GDM1 (cell line): ENCODE measurements around the gene ACMSD.
"Not testable (repeated sequence)": the region's sequence is repeated elsewhere in the genome, so short reads cannot be mapped to it uniquely, and the experiment has no call there.

ENCODE experiments used
- DNase-seq: peaks from one replicate; lab custom pipeline; 2025; lab: John Stamatoyannopoulos, UW

The ACMSD gene

GRCh38 chr2:134852518-134852917 is 14.1 kb downstream of the ACMSD start:
- DNase-seq, result no peak

- DNase-seq, result no peak
Measured at GRCh38 chr2:134855709-134856108, 17.3 kb downstream of the ACMSD start.

- no peak for DNase-seq
Measured at GRCh38 chr2:134858245-134858644, 19.8 kb downstream of the ACMSD start.

- DNase-seq, result no peak
Measured at GRCh38 chr2:134861173-134861572, 22.8 kb downstream of the ACMSD start.

GRCh38 chr2:134862069-134862468 is 23.7 kb downstream of the ACMSD start:
- DNase-seq, result no peak

GRCh38 chr2:134862674-134863073 is 24.3 kb downstream of the ACMSD start:
- DNase-seq, result no peak

- no peak for DNase-seq
Measured at GRCh38 chr2:134863446-134863845, 25.0 kb downstream of the ACMSD start.

GRCh38 chr2:134865067-134865787 is 26.8 kb downstream of the ACMSD start:
- DNase-seq, result no peak

GRCh38 chr2:134866498-134867099 is 28.2 kb downstream of the ACMSD start:
- no peak for DNase-seq

GRCh38 chr2:134869946-134870736 is 31.7 kb downstream of the ACMSD start:
- no peak for DNase-seq

- DNase-seq, result no peak
Measured at GRCh38 chr2:134873152-134873551, 34.7 kb downstream of the ACMSD start.

GRCh38 chr2:134875309-134875708 is 36.9 kb downstream of the ACMSD start:
- DNase-seq, result no peak

GRCh38 chr2:134882773-134883172 is 44.4 kb downstream of the ACMSD start:
- no peak for DNase-seq

GRCh38 chr2:134883552-134884293 is 45.3 kb downstream of the ACMSD start:
- DNase-seq, result no peak

GRCh38 chr2:134884435-134884834 is 46.0 kb downstream of the ACMSD start:
- no peak for DNase-seq

- DNase-seq, result no peak
Measured at GRCh38 chr2:134892282-134893035, 54.0 kb downstream of the ACMSD start.

- DNase-seq, result no peak
Measured at GRCh38 chr2:134897932-134898331, 59.5 kb downstream of the ACMSD start.

- no peak for DNase-seq
Measured at GRCh38 chr2:134899204-134899603, 60.8 kb downstream of the ACMSD start.

GRCh38 chr2:134900151-134900550 is 61.7 kb downstream of the ACMSD start:
- DNase-seq, result no peak

GRCh38 chr2:134903701-134904100 is 65.3 kb downstream of the ACMSD start:
- DNase-seq, result not testable (repeated sequence)

GRCh38 chr2:134905168-134905567 is 66.8 kb downstream of the ACMSD start:
- no peak for DNase-seq

- DNase-seq, result no peak
Measured at GRCh38 chr2:134906726-134907125, 68.3 kb downstream of the ACMSD start.
